Measurements from ENCODE around the gene FBXO36. TPM values are rescaled to one million over a fixed set of nuclear protein-coding genes. Genes with fewer than 3 reads are reported as not detected.

FBXO36 gene
- total RNA-seq, 2 experiments from 2014 or later: 1.6 to 2.0 TPM

DNA sequence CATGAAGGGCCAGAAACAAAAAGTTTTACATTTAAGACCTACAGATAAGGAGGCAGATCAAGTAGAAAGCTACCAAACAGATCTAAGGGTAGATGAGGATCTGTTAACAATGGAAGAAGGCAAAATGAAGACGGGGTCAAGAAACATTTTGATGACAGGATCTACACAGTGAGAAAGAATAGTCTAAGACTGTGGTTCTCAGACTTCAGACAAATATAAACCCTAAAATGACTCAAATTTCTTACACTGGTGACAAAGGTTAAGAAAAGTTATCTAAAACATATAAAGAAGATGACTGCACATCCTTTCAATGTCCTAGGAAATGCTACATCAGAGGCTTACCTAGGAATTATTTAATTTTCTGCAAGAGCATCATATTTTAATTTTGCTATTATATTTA is 34.9 kb upstream of the FBXO36 start:
- ChIA-PET CTCF (interaction anchor here (1.1 to 2.1 kb wide), 2 partner anchors 12 to 106 kb away, joined by 3 to 4 read pairs; no protein-coding TSS in a partner anchor), POLR2A (interaction anchor here (0.9 kb wide), 1 partner anchor 107 kb away, joined by 3 read pairs; no protein-coding TSS in a partner anchor)
- Mint-ChIP-seq H3K4me1 (ENCODE audit: low read depth) (peaks cover 49% of the 10 kb centered on the region), H3K9me3 (no peaks in the 10 kb centered on the region), H3K36me3 (ENCODE audit: low read depth) (peaks cover 15% of the 10 kb centered on the region), H3K27me3 (no peaks in the 10 kb centered on the region), H3K4me3 (no peak overlapping the region), H3K27ac (no peak overlapping the region)
- ATAC-seq (no peak), DNase-seq (no peak)
- intact Hi-C loops (cut with micrococcal nuclease): no loop called here
- no peak for TF ChIP-seq CTCF (IDR thresholded peaks at IDR 0.05)

GRCh38 chr2:229888031-229888430 is 34.3 kb upstream of the FBXO36 start:
- Mint-ChIP-seq H3K36me3 (ENCODE audit: low read depth) (peaks cover 18% of the 10 kb centered on the region), H3K27ac (no peak overlapping the region), H3K4me1 (ENCODE audit: low read depth) (peaks cover 46% of the 10 kb centered on the region), H3K9me3 (no peaks in the 10 kb centered on the region), H3K4me3 (no peak overlapping the region), H3K27me3 (no peaks in the 10 kb centered on the region)
- DNase-seq (no peak), ATAC-seq (no peak)
- TF ChIP-seq CTCF (IDR thresholded peaks at IDR 0.05): no peak
- ChIA-PET POLR2A (no interaction called here), CTCF (interaction anchor here (1.1 to 2.1 kb wide), 2 partner anchors 13 to 107 kb away, joined by 3 to 4 read pairs; no protein-coding TSS in a partner anchor)
- intact Hi-C loops (cut with micrococcal nuclease): no loop called here

- ATAC-seq (no peak), DNase-seq (no peak)
- intact Hi-C loops (cut with micrococcal nuclease): no loop called here
- no peaks in the 10 kb centered on the region for H3K27me3 Mint-ChIP-seq
- no peaks in the 10 kb centered on the region for H3K9me3 Mint-ChIP-seq
- POLR2A ChIA-PET: no interaction called here
- CTCF ChIA-PET: interaction anchor here (0.8 to 2.1 kb wide), 3 partner anchors 15 to 108 kb away, joined by 3 to 4 read pairs (median 3); no protein-coding TSS in a partner anchor
- peaks cover 20% of the 10 kb centered on the region for H3K36me3 Mint-ChIP-seq (ENCODE audit: low read depth)
- TF ChIP-seq CTCF (IDR thresholded peaks at IDR 0.05): no peak
- H3K4me1 Mint-ChIP-seq (ENCODE audit: low read depth): peaks cover 47% of the 10 kb centered on the region
- no peak overlapping the region for H3K27ac Mint-ChIP-seq
- no peak overlapping the region for H3K4me3 Mint-ChIP-seq
Measured at GRCh38 chr2:229889023-229889422, 33.3 kb upstream of the FBXO36 start.

- H3K36me3 Mint-ChIP-seq (ENCODE audit: low read depth): peaks cover 23% of the 10 kb centered on the region
- intact Hi-C loops (cut with micrococcal nuclease): no loop called here
- no peak overlapping the region for H3K27ac Mint-ChIP-seq
- TF ChIP-seq CTCF (IDR thresholded peaks at IDR 0.05): no peak
- ATAC-seq (no peak), DNase-seq (no peak)
- POLR2A ChIA-PET: no interaction called here
- no peaks in the 10 kb centered on the region for H3K27me3 Mint-ChIP-seq
- H3K4me1 Mint-ChIP-seq (ENCODE audit: low read depth): peaks cover 54% of the 10 kb centered on the region
- H3K9me3 Mint-ChIP-seq: no peaks in the 10 kb centered on the region
- H3K4me3 Mint-ChIP-seq: no peak overlapping the region
- CTCF ChIA-PET: interaction anchor here (1.4 kb wide), 1 partner anchor 14 kb away, joined by 4 read pairs; no protein-coding TSS in a partner anchor
Measured at GRCh38 chr2:229896857-229897256, 25.4 kb upstream of the FBXO36 start.

GRCh38 chr2:229899604-229900003 is 22.7 kb upstream of the FBXO36 start:
- no peak for TF ChIP-seq CTCF (IDR thresholded peaks at IDR 0.05)
- Mint-ChIP-seq H3K27ac (peak overlapping the region; percentile 1), H3K9me3 (no peaks in the 10 kb centered on the region), H3K4me3 (no peak overlapping the region), H3K27me3 (no peaks in the 10 kb centered on the region), H3K4me1 (ENCODE audit: low read depth) (peaks cover 50% of the 10 kb centered on the region), H3K36me3 (ENCODE audit: low read depth) (peaks cover 25% of the 10 kb centered on the region)
- ChIA-PET POLR2A (interaction anchor here (0.6 to 1.0 kb wide), 3 partner anchors 21 to 106 kb away, joined by 3 read pairs; no protein-coding TSS in a partner anchor), CTCF (interaction anchor here (0.7 to 1.4 kb wide), 3 partner anchors 12 to 110 kb away, joined by 3 to 6 read pairs (median 3); no protein-coding TSS in a partner anchor)
- ATAC-seq (no peak), DNase-seq (no peak)
- intact Hi-C loops (cut with micrococcal nuclease): no loop called here

Measured in activated CD8-positive, alpha-beta T cell treated with anti-CD3 and anti-CD28 coated beads for 36 hours (primary cell).